GM19397 (cell line): ENCODE measurements around the gene SUFU.

Experiments
- ATAC-seq: cut with Tn5 transposase; IDR thresholded peaks from one replicate; pipeline ENCODE4 v1.9.1; 2021; ENCODE audit warnings: mild to moderate bottlenecking, moderate library complexity; ENCODE audit not compliant: unreplicated experiment

Gene SUFU

GRCh38 chr10:102593074-102593803, 89.5 kb downstream of the SUFU start:
- ATAC-seq = no peak

GRCh38 chr10:102593804-102594079, 90.0 kb downstream of the SUFU start:
- ATAC-seq = no peak

- no peak for ATAC-seq
Measured at GRCh38 chr10:102595293-102595692, 91.5 kb downstream of the SUFU start.

GRCh38 chr10:102595897-102596296, 92.1 kb downstream of the SUFU start:
- ATAC-seq = no peak

DNA sequence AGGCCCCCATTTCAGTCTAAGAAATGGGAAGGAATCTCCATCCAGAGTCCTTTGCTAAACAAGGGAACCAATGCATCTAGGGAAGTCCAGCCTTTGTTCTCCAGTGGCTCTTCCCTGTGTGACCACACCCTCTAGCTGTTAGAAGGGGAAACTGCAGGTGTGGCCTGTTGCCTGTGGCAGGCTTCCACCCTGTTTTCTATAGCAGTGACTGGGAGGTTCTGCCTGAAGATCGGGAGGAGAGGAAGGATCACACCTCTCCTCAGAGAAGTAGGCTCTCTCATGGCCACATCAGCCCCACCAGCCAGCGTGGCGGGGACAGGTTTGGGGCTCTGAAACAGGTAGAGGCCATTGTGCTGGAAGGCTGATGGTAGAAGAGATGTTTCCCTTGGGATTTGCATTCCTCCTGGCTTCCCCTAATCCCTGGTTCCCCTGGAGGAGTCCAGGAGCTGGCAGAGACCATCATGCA, 92.8 kb downstream of the SUFU start:
- peak; percentile 61 for ATAC-seq

GRCh38 chr10:102597131-102597991, 93.6 kb downstream of the SUFU start:
- no peak for ATAC-seq

DNA sequence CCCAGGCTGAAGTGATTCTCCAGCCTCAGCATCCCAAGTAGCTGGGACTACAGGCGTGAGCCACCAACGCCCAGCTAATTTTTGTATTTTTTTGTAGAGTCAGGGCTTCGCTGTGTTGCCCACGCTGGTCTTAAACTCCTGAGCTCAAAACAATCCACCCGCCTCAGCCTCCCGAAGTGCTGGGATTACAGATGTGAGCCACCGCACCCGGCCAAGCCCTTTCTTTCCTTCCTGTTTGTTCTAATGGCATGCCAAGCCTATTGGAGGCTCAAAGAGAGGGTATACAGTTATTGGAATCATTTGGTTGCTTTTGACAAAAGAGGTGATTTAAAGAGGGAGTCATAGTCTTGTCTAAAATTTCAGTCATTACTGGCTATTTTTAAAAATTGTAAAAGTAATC, 94.5 kb downstream of the SUFU start:
- no peak for ATAC-seq

DNA sequence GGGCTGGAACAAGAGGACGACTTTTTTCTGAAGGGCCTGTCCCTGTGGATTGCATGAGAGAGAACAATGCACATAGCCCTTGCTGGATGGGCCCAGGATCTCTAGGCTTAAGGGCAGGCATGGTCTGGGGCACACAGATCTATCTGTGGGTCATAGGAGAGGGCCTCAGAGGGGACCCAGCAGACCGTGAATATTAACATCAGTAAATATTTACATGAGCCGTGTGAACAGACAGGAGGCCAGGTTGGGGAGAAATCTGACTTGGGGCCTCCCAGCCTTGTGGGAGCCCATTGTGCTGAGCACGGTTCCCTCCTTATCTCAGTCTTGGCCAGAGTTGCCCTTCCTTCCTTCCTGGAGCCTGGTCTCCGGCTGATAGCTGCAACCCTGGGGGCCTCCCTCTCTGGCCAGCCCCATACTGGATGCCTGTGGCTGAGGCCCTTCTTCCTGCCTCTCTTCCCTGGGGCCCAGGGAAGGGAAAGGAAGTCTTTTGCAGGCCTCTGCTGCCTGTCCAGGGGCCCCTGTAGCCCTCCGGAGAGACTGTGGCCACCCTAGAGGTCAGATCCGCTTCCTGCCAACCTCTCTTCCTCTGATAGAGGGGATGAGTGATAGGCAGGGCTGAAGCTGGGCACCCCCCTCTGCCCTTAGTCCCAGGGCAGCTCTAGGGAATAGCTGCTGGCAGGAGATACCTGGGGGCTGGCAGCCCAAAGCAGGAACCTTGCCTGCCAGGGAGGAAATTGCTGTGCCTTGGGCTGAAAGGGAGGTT, 96.0 kb downstream of the SUFU start:
- no peak for ATAC-seq

DNA sequence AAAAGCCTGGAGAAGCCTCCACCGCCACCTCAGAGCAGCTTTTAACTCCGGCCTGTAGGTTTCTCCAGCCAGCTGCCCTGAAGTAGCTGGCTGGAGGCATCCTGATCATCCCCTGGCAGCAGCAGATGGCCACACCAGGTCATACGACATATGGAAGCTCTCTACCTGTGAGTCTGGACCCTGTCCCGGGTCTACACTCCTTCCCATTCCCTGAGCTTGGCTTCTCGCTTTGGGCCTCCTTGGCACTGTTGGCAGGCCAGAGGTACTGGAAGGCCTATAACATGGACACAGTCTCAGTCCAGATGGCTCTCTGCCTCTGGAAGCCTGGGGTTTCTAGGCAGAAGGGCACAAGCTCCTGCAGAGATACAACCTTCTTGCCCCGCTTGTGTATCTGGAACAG, 97.0 kb downstream of the SUFU start:
- ATAC-seq = no peak

DNA sequence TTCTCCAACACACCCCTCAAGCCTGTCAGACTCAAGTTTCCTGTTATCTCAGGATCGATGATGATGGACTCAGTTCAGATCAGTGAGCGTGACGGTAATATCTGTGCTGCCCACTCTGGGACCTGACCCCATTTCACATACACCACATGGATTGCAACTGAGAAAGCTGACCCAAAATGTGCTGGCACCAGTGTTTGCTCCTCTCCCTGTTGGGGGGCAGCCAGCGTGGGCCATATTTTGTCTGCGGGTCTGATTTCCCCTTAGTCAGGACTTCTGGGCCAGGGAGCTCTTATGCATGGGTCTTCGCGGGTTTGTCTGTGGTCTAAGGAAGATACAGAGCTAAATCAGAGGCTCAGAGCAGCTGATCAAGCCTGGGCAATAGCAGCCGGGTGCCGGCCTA, 97.9 kb downstream of the SUFU start:
- ATAC-seq = no peak

DNA sequence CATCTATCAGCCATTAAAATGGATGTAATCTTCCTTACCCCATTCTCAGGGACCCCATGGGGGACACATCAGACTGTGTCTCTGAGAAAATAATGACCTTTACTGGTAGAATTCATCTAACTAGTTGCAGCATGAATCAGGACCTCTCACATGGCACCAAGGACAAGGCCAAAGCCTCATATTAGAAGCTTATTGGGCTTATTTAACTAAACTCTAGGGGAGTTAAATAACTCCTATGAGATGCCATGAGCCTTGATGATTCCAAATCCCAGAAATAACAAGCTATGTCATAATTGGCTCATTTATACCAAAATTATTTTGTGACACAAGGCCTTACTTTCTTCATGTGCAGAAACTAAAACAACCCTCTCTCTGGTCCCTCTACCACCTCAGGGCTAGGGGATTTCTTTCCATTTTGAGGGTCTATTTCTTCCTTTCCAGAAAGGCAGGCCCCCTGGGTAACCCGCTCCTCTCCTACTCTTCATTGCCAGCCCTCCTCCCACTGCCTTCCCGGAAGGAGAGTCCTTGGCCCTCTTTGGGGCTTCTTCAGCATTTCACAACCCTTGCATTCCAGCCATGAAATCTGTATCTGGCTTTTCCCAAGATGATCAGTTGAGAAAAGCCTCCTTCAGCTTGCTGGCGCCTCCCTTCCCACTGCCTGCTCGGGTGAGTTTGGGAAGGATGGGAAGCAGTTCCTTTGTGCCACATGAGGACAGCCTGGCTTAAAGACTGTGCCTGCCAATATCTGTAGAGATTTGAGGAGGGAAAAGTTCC, 98.7 kb downstream of the SUFU start:
- no peak for ATAC-seq

DNA sequence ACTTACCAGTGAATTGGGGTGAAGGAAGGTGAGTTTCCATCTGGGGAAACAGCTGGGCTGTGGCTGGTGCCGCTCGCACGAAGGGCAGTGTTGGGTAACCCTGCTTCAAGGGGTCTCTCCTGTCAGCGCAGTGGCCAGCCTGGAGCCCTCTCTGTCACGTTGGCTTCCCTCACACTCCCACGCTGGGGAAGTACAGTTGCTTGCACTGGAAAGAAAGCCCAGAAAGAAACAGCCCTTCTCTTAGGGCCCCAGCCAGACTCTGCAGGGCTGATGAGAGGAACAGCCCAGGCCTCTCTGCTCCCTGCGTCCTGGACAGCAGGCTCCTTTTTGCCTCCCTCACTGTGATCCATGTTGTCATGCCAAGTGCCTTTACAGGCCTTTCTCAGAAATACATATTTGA, 100.2 kb downstream of the SUFU start:
- ATAC-seq = no peak

- ATAC-seq = no peak
Measured at GRCh38 chr10:102604439-102604841, 100.7 kb downstream of the SUFU start.

DNA sequence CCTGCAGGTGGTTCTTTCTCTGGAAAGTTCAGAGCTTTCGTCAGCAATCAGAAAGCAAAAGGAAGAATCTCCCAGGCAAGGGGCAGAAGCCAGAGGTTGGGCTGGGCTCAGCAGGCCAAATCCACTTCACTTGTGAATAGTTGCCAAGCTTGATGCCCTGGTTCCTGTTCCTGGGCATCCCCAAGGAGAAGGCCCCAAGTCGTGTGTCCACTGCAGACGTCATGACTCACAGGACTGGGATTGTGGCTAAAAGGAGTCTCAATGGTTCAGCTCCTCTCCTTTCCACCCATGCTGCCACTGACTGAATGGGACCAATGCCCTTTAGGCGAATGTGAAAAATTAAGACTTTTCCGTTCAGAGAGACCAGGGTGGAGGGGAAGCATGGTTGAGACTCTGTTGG, 101.9 kb downstream of the SUFU start:
- no peak for ATAC-seq

DNA sequence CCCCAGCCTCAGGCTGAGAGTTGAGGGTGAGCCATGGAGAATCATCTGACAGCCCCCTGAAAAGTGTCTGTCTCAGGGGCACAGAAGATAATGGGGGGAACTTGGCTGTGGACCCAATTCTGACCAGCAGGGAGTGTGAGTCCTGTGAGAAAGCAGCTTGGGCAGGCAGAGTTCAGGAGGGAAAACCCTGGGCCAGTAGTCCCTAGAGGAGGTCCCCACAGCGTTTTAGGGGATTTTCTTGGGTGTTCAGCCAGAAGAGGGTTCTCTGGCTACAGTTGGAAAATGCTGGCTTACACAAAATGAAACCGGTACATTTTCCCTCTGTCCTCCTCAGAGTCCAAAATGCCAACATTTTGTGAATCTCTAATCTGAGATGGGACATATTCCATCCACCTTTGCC, 104.7 kb downstream of the SUFU start:
- no peak for ATAC-seq

DNA sequence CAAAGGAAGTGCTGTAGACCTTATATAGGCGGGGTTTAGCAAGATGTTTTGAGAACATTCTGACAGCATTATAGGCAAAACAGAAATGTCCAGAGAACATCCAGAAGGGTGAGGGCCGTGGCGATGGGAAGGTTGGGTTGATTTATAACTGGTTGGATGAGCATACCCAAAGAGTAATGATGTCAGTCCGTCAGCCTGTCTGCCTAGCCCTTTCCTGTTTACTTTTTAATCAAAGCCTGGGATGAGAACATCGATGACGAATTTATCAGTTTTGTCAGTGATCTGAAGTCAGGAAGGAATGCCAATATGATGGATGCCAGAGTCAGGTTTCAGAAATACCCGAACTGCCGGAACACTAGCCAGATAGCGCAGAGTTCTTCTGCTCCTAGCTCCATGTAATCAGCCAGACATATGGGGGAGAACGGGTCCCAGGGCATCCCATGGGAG, 106.7 kb downstream of the SUFU start:
- ATAC-seq = no peak

GRCh38 chr10:102611514-102612087, 107.8 kb downstream of the SUFU start:
- ATAC-seq = no peak

DNA sequence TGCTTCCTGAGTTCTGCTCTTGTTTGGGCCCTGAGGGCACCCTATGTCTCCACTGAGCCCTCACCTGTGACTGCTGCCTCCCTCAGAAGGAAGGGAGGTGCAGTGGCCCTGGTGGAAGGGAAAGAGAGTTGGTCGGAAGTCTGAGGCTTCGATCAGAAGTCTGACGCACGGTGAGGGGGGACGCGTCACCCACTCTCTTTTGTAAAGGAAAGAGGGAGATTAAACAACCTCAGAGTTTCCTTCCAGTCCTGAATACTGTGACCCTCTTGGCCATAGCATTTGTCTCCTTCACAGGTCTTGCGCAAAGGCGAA, 109.1 kb downstream of the SUFU start:
- no peak for ATAC-seq

DNA sequence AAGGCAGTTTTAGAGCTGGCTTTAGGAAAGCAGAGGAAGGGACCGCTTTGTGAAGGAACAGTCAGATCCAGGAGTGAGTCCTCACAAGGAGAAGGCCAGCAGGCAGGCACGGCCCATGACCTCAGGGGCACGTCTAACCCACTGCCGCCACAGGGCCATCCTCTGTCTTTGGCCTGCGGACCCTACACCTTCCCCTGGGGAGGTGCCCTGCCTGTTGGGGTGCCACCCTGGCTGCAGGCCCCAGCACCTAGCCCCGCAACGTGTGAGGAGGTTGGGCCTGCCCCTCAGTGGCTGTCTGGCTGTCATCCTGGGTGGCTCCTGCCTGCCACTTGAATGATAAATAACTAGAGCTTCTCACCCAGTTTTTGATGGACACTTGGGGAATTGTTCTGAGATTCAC, 109.5 kb downstream of the SUFU start:
- no peak for ATAC-seq

DNA sequence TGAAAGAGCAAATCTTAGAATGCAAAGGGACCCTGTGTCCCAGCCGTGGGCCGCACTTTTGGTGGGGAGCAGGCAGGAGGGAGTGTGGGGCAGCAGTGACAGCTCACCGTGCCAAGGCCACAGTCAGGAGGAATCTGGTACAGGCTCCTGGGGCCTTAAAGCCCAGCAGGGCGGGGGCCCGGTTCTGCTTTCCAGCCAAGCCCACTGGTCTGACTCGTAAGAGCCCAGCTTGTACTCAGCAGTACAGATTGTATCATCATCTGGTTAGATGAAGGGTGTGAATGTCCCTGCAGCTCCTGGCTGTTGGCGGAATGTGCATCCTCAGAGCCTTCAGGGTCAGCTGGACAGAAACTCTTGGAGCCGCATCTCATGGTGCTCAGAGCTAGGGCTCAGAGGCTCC, 110.0 kb downstream of the SUFU start:
- ATAC-seq = no peak

- no peak for ATAC-seq
Measured at GRCh38 chr10:102614888-102615287, 111.1 kb downstream of the SUFU start.
